HepG2 (cell line): Measurements from ENCODE around the gene SIGLEC10. TPM values are rescaled to one million over a fixed set of nuclear protein-coding genes. Genes with fewer than 3 reads are reported as not detected.

Source experiments
- FOSL2 ChIP-seq: sonication (generic); formaldehyde crosslinking; IDR thresholded peaks from 2 replicates; pipeline ENCODE4 v1.4.0; 2020; ENCODE audit warnings: missing genetic modification reagents
- FOXK2 ChIP-seq: fragments of 450-650 bp; IDR thresholded peaks from 2 replicates; pipeline ENCODE4 v1.6.1; 2016
- HNF4G ChIP-seq, 2 experiments: sonication (generic) in 1 of 2; formaldehyde crosslinking in 1 of 2; IDR thresholded peaks; 2 replicates each; pipeline versions ENCODE4 v1.4.0 to v1.6.1; 2011 to 2020; ENCODE audit warnings: borderline replicate concordance in 2 of 2, low read depth in 2 of 2, mild to moderate bottlenecking in 2 of 2, low read length in 1 of 2, missing genetic modification reagents in 1 of 2, moderate library complexity in 1 of 2
- MED1 ChIP-seq: sonication (generic); formaldehyde crosslinking; IDR thresholded peaks from 2 replicates; pipeline ENCODE4 v1.4.0; 2020; ENCODE audit warnings: missing genetic modification reagents
- MIER2 ChIP-seq: IDR thresholded peaks from 2 replicates; pipeline ENCODE4 v1.6.1; 2016; ENCODE audit warnings: missing biosample characterization, missing genetic modification reagents
- SAP130 ChIP-seq: IDR thresholded peaks from 2 replicates; pipeline ENCODE4 v1.6.1; 2016; ENCODE audit warnings: low read depth
- SP4 ChIP-seq: sonication (generic); formaldehyde crosslinking; IDR thresholded peaks from 2 replicates; pipeline ENCODE4 v1.8.1; 2023; ENCODE audit warnings: mild to moderate bottlenecking, missing genetic modification reagents
- STAG1 ChIP-seq: sonication (generic); formaldehyde crosslinking; IDR thresholded peaks from 2 replicates; pipeline ENCODE4 v1.4.0; 2020; ENCODE audit warnings: missing genetic modification reagents
- ZMYM3 ChIP-seq: sonication (generic); formaldehyde crosslinking; IDR thresholded peaks from 2 replicates; pipeline ENCODE4 v1.5.1; 2020; ENCODE audit warnings: mild to moderate bottlenecking, missing genetic modification reagents
- ZNF207 ChIP-seq: fragments of 450-650 bp; IDR thresholded peaks from 2 replicates; pipeline ENCODE4 v1.6.1; 2016; ENCODE audit warnings: antibody characterized with exemption, borderline replicate concordance
- ZNF572 ChIP-seq: sonication (generic); formaldehyde crosslinking; IDR thresholded peaks from 2 replicates; pipeline ENCODE4 v1.5.1; 2020; ENCODE audit warnings: mild to moderate bottlenecking, missing genetic modification reagents
- ZNF768 ChIP-seq: sonication (generic); formaldehyde crosslinking; IDR thresholded peaks from 2 replicates; pipeline ENCODE4 v1.4.0; 2020; ENCODE audit warnings: missing genetic modification reagents
- polyA plus RNA-seq, 8 experiments: library from polyadenylated mRNA; depleted of rRNA in 3 of 8; stranded (reverse) in 7 of 8; unstranded in 1 of 8; fragments of >200 nt; fragmentation: Illumina TruSeq in 4 of 8; extraction: Trizol in 4 of 8; gene quantifications; 2 replicates each; pipeline versions ENCODE4 v1.2.1 to v1.2.3, GENCODE V29; 2011 to 2016; ENCODE audit warnings: low read depth in 4 of 8, missing spikeins in 1 of 8, mixed read lengths in 1 of 8; ENCODE audit not compliant: insufficient read depth in 1 of 8
- total RNA-seq, 5 experiments: library from RNA; depleted of rRNA; stranded (reverse); fragments of >200 nt; fragmentation: Illumina TruSeq; extraction: Trizol; gene quantifications; 2 replicates each; pipeline ENCODE4 v1.2.3, GENCODE V29; 2016; ENCODE audit warnings: low read depth in 1 of 5
- TF ChIP-seq, protein P1 (sequence below): sonication (generic); formaldehyde crosslinking; IDR thresholded peaks from 2 replicates; pipeline ENCODE4 v1.5.0; 2020; ENCODE audit warnings: missing genetic modification reagents
- TF ChIP-seq, protein P2 (sequence below): sonication (generic); formaldehyde crosslinking; IDR thresholded peaks from 2 replicates; pipeline ENCODE4 v1.4.0; 2020; ENCODE audit warnings: missing genetic modification reagents, mild to moderate bottlenecking, borderline replicate concordance
- TF ChIP-seq, protein P3 (sequence below): IDR thresholded peaks from 2 replicates; pipeline ENCODE4 v1.6.1; 2016; ENCODE audit warnings: mild to moderate bottlenecking
- TF ChIP-seq, protein P4 (sequence below): sonication (generic); formaldehyde crosslinking; IDR thresholded peaks from 2 replicates; pipeline ENCODE4 v1.4.0; 2020; ENCODE audit warnings: low read depth, missing genetic modification reagents

The SIGLEC10 gene
- total and polyA plus RNA-seq, 2 of the 13 experiments (the other 11 are each of a cell fraction or from before 2014, with no cell fraction given), result not detected

DNA sequence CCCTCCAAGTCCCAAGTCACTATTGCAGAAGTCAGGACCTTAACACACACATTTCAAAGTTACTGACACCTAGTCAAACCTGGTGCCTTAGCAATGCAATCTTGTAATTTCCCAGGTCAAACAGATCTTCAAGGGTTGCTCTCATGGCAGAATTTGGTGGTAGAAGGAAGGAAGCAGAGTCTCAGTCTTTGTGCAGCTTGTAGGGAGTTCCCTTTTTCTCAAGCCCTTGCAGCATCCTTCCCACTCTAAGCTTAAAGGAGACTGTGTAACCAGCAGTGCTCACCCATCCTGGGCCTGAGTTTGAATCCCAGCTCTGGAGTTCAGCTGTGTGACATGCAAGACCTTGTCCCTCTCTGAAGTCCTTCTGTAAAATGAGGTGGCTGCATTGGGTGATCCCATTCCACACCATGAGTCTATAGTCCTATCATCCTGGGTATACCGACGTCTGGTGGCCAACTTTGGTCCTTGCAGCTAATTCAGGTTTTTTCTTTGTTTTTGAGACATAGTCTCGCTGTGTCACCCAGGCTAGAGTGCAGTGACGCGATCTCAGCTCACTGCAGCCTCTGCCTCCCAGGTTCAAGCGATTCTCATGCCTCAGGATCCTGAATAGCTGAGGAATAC, 9.8 kb downstream of the SIGLEC10 start (continued):
- TF ChIP-seq, protein P1, sequence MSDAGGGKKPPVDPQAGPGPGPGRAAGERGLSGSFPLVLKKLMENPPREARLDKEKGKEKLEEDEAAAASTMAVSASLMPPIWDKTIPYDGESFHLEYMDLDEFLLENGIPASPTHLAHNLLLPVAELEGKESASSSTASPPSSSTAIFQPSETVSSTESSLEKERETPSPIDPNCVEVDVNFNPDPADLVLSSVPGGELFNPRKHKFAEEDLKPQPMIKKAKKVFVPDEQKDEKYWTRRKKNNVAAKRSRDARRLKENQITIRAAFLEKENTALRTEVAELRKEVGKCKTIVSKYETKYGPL, result 0 out of 2 replicates have a peak, but pooled peaks have one; percentile 34
- TF ChIP-seq ZNF572, result 0 out of 2 replicates have a peak, but pooled peaks have one; percentile 24
- TF ChIP-seq ZNF207, result no peak
- peak; percentile 22; the same call in 1 of the 2 replicates for TF ChIP-seq FOSL2 (CRISPR knock-in tag)
- TF ChIP-seq ZNF768 (CRISPR knock-in tag), result peak; percentile 52; the same call in 1 of the 2 replicates
- TF ChIP-seq, protein P2, sequence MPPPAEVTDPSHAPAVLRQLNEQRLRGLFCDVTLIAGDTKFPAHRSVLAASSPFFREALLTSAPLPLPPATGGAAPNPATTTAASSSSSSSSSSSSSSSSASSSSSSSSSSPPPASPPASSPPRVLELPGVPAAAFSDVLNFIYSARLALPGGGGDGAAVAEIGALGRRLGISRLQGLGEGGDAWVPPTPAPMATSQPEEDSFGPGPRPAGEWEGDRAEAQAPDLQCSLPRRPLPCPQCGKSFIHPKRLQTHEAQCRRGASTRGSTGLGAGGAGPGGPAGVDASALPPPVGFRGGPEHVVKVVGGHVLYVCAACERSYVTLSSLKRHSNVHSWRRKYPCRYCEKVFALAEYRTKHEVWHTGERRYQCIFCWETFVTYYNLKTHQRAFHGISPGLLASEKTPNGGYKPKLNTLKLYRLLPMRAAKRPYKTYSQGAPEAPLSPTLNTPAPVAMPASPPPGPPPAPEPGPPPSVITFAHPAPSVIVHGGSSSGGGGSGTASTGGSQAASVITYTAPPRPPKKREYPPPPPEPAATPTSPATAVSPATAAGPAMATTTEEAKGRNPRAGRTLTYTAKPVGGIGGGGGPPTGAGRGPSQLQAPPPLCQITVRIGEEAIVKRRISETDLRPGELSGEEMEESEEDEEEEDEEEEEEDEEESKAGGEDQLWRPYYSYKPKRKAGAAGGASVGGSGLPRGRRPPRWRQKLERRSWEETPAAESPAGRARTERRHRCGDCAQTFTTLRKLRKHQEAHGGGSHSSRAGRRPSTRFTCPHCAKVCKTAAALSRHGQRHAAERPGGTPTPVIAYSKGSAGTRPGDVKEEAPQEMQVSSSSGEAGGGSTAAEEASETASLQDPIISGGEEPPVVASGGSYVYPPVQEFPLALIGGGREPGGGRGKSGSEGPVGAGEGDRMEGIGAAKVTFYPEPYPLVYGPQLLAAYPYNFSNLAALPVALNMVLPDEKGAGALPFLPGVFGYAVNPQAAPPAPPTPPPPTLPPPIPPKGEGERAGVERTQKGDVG, result peak; percentile 51; the same call in 1 of the 2 replicates
- TF ChIP-seq ZMYM3 (CRISPR knock-in tag), result peak; percentile 27; the same call in 1 of the 2 replicates
- TF ChIP-seq FOXK2, result no peak
- peak; percentile 93 for TF ChIP-seq STAG1
- TF ChIP-seq, protein P3, sequence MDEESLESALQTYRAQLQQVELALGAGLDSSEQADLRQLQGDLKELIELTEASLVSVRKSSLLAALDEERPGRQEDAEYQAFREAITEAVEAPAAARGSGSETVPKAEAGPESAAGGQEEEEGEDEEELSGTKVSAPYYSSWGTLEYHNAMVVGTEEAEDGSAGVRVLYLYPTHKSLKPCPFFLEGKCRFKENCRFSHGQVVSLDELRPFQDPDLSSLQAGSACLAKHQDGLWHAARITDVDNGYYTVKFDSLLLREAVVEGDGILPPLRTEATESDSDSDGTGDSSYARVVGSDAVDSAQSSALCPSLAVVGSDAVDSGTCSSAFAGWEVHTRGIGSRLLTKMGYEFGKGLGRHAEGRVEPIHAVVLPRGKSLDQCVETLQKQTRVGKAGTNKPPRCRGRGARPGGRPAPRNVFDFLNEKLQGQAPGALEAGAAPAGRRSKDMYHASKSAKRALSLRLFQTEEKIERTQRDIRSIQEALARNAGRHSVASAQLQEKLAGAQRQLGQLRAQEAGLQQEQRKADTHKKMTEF (CRISPR knock-in tag), result 0 out of 2 replicates have a peak, but pooled peaks have one; percentile 21
- TF ChIP-seq SAP130 (CRISPR knock-in tag), result peak; percentile 49; the same call in 1 of the 2 replicates
- peak; percentile 40; the same call in 1 of the 2 replicates for TF ChIP-seq SP4 (CRISPR knock-in tag)
- TF ChIP-seq MIER2 (CRISPR knock-in tag), result 0 out of 2 replicates have a peak, but pooled peaks have one; percentile 48
- TF ChIP-seq, protein P4, sequence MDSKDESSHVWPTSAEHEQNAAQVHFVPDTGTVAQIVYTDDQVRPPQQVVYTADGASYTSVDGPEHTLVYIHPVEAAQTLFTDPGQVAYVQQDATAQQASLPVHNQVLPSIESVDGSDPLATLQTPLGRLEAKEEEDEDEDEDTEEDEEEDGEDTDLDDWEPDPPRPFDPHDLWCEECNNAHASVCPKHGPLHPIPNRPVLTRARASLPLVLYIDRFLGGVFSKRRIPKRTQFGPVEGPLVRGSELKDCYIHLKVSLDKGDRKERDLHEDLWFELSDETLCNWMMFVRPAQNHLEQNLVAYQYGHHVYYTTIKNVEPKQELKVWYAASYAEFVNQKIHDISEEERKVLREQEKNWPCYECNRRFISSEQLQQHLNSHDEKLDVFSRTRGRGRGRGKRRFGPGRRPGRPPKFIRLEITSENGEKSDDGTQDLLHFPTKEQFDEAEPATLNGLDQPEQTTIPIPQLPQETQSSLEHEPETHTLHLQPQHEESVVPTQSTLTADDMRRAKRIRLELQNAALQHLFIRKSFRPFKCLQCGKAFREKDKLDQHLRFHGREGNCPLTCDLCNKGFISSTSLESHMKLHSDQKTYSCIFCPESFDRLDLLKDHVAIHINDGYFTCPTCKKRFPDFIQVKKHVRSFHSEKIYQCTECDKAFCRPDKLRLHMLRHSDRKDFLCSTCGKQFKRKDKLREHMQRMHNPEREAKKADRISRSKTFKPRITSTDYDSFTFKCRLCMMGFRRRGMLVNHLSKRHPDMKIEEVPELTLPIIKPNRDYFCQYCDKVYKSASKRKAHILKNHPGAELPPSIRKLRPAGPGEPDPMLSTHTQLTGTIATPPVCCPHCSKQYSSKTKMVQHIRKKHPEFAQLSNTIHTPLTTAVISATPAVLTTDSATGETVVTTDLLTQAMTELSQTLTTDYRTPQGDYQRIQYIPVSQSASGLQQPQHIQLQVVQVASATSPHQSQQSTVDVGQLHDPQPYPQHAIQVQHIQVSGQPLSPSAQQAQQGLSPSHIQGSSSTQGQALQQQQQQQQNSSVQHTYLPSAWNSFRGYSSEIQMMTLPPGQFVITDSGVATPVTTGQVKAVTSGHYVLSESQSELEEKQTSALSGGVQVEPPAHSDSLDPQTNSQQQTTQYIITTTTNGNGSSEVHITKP, result peak; percentile 70; the same call in 1 of the 2 replicates
- TF ChIP-seq MED1 (CRISPR knock-in tag), result peak; percentile 35
- TF ChIP-seq HNF4G (IDR thresholded peaks at IDR 0.05; ENCODE audit: borderline replicate concordance, low read depth, low read length), result no peak
- TF ChIP-seq HNF4G (CRISPR knock-in tag; IDR thresholded peaks at IDR 0.05; ENCODE audit: borderline replicate concordance, low read depth), result no peak
